ENCODE measurements around the gene GCKR. TPM values are rescaled to one million over a fixed set of nuclear protein-coding genes. Genes with fewer than 3 reads are reported as not detected.

GCKR gene
- total and polyA plus RNA-seq, 2 of the 13 experiments (the other 11 are each of a cell fraction or from before 2014, with no cell fraction given) = 15.2 to 48.3 TPM

- TF ChIP-seq ZNF407 (CRISPR knock-in tag; IDR thresholded peaks at IDR 0.05; ENCODE audit: not compliant biosample characterization) (peak; percentile 34), CAMTA2 (CRISPR knock-in tag; IDR thresholded peaks at IDR 0.05; ENCODE audit: borderline replicate concordance) (peak; percentile 65; the same call in 1 of the 2 replicates), NR2F2 (IDR thresholded peaks at IDR 0.05; ENCODE audit: borderline replicate concordance, low read depth) (0 out of 2 replicates have a peak, but pooled peaks have one; percentile 23), POGZ (CRISPR knock-in tag; IDR thresholded peaks at IDR 0.05) (peak; percentile 34; the same call in 1 of the 2 replicates), SALL2 (CRISPR knock-in tag; IDR thresholded peaks at IDR 0.05) (0 out of 2 replicates have a peak, but pooled peaks have one; percentile 7), CTCF (CRISPR knock-in tag; IDR thresholded peaks at IDR 0.05) (peak; percentile 50), ZNF619 (CRISPR knock-in tag; IDR thresholded peaks at IDR 0.05) (0 out of 2 replicates have a peak, but pooled peaks have one; percentile 11), GLI4 (CRISPR knock-in tag; IDR thresholded peaks at IDR 0.05; ENCODE audit: borderline replicate concordance) (peak; percentile 42; the same call in 1 of the 2 replicates), ZNF142 (CRISPR knock-in tag; IDR thresholded peaks at IDR 0.05) (0 out of 2 replicates have a peak, but pooled peaks have one; percentile 28)
Measured at GRCh38 chr2:27489118-27489497, 7.5 kb upstream of the GCKR start (continued).

All from HepG2 (cell line).